Caco-2 (cell line): ENCODE results near the gene GLP2R. TPM values are rescaled to one million over a fixed set of nuclear protein-coding genes. Genes with fewer than 3 reads are reported as not detected.

Experiments
- BruUV-seq: library from RNA; stranded (reverse); fragments of 400-500 nt; replicated peaks from 2 replicates; lab custom pipeline; 2021; lab: Mats Ljungman, UMichigan
- CTCF ChIA-PET: fragments of 300-600 bp; sonication (Branson Sonifier 250); formaldehyde crosslinking; loops from one replicate; lab custom pipeline; 2022; ENCODE audit warnings: antibody characterized with exemption; lab: Charles Lee
- POLR2A ChIA-PET: fragments of 300-600 bp; sonication (Branson Sonifier 250); formaldehyde crosslinking; loops from one replicate; lab custom pipeline; 2022; ENCODE audit warnings: antibody characterized with exemption; lab: Charles Lee
- DNase-seq, 2 experiments: peaks; one replicate each; pipeline versions ENCODE4 v3.0.0 to v3.0.0-alpha.2; 2020 to 2022
- H3K27me3 ChIP-seq: replicated peaks from 2 replicates; pipeline ENCODE4 v1.6.0; 2011; ENCODE audit warnings: low read length; ENCODE audit not compliant: control insufficient read depth, insufficient read depth
- H3K36me3 ChIP-seq: 2 replicates; pipeline ENCODE4 v1.5.1; 2011; ENCODE audit warnings: low read length; ENCODE audit not compliant: control insufficient read depth, insufficient read depth
- H3K4me1 ChIP-seq: fragments of 250-450 bp; sonication (Bioruptor Pico); 2 replicates; pipeline ENCODE4 v1.5.1; 2020; ENCODE audit warnings: mild to moderate bottlenecking
- H3K4me3 ChIP-seq: 2 replicates; pipeline ENCODE4 v1.5.1; 2011; ENCODE audit warnings: low read depth, mild to moderate bottlenecking, control low read depth, low read length
- H3K9me3 ChIP-seq: fragments of 250-450 bp; sonication (Bioruptor Pico); 2 replicates; pipeline ENCODE4 v1.5.1; 2020; ENCODE audit warnings: mild to moderate bottlenecking, moderate library complexity
- H3K27ac Mint-ChIP-seq: one replicate; pipeline ENCODE4 v1.8.0; 2022; ENCODE audit warnings: mixed read lengths; ENCODE audit not compliant: unreplicated experiment
- H3K27me3 Mint-ChIP-seq: one replicate; pipeline ENCODE4 v1.8.0; 2022; ENCODE audit warnings: mixed read lengths; ENCODE audit not compliant: insufficient read depth, unreplicated experiment
- H3K36me3 Mint-ChIP-seq: one replicate; pipeline ENCODE4 v1.8.0; 2022; ENCODE audit warnings: mild to moderate bottlenecking, mixed read lengths; ENCODE audit not compliant: insufficient read depth, unreplicated experiment
- H3K4me1 Mint-ChIP-seq: one replicate; pipeline ENCODE4 v1.8.0; 2022; ENCODE audit warnings: low read depth, mixed read lengths; ENCODE audit not compliant: unreplicated experiment
- H3K4me3 Mint-ChIP-seq: one replicate; pipeline ENCODE4 v1.8.0; 2022; ENCODE audit warnings: mild to moderate bottlenecking, moderate library complexity, mixed read lengths; ENCODE audit not compliant: unreplicated experiment
- H3K9me3 Mint-ChIP-seq: one replicate; pipeline ENCODE4 v1.8.0; 2022; ENCODE audit warnings: mixed read lengths; ENCODE audit not compliant: unreplicated experiment
- CTCF ChIP-seq, 2 experiments: fragments of 200-600 bp in 1 of 2; IDR thresholded peaks; 1 replicate in 1 of 2; 2 replicates in 1 of 2; pipeline versions ENCODE4 v1.5.1 to v1.8.0; 2011 to 2022; ENCODE audit warnings: antibody characterized with exemption in 1 of 2, control low read depth in 1 of 2, inconsistent platforms in 1 of 2, low read depth in 1 of 2, low read length in 1 of 2, mild to moderate bottlenecking in 1 of 2, moderate library complexity in 1 of 2; ENCODE audit not compliant: insufficient read depth in 1 of 2, severe bottlenecking in 1 of 2, unreplicated experiment in 1 of 2
- intact Hi-C: fragments of 100-400 bp; cut with micrococcal nuclease; formaldehyde crosslinking; loops from one replicate; pipeline ENCODE4 v1.10.0; 2022; ENCODE audit not compliant: unreplicated experiment
- total RNA-seq: library from RNA; stranded (reverse); gene quantifications from 2 replicates; pipeline ENCODE4 v1.2.3, GENCODE V29; 2022

The GLP2R gene
- total RNA-seq, 1 experiment from 2014 or later, result not detected

- H3K4me1 ChIP-seq, result no peaks in the 10 kb centered on the region
- CTCF ChIA-PET, result no interaction called here
Observed at GRCh38 chr17:9843152-9844010, 17.7 kb downstream of the GLP2R start.

GRCh38 chr17:9844153-9844552 lies 18.4 kb downstream of the GLP2R start:
- Mint-ChIP-seq H3K9me3 (no peaks in the 10 kb centered on the region), H3K36me3 (no peaks in the 10 kb centered on the region), H3K27me3 (no peaks in the 10 kb centered on the region), H3K4me3 (no peak overlapping the region), H3K4me1 (no peaks in the 10 kb centered on the region), H3K27ac (no peak overlapping the region)
- POLR2A ChIA-PET, result no interaction called here
- intact Hi-C loops, result no loop called here
- no peak for DNase-seq
- Histone ChIP-seq H3K9me3 (no peaks in the 10 kb centered on the region), H3K27me3 (no peaks in the 10 kb centered on the region), H3K4me1 (no peaks in the 10 kb centered on the region), H3K4me3 (no peak overlapping the region), H3K36me3 (no peaks in the 10 kb centered on the region)
- CTCF ChIA-PET, result no interaction called here
- TF ChIP-seq CTCF (IDR thresholded peaks at IDR 0.05; ENCODE audit: insufficient read depth in 1 of 2, low read depth in 1 of 2, low read length in 1 of 2, severe bottlenecking in 1 of 2, unreplicated experiment in 1 of 2), result no peak
- BruUV-seq, result no TSS peak

More at GRCh38 chr17:9843152-9844010, 17.7 kb downstream of the GLP2R start:
- no peak for DNase-seq
- POLR2A ChIA-PET, result no interaction called here
- BruUV-seq, result no TSS peak
- Histone ChIP-seq H3K27me3 (no peaks in the 10 kb centered on the region), H3K36me3 (no peaks in the 10 kb centered on the region), H3K9me3 (no peaks in the 10 kb centered on the region), H3K4me3 (no peak overlapping the region)
- no peak for TF ChIP-seq CTCF (IDR thresholded peaks at IDR 0.05; ENCODE audit: insufficient read depth in 1 of 2, low read depth in 1 of 2, low read length in 1 of 2, severe bottlenecking in 1 of 2, unreplicated experiment in 1 of 2)
- intact Hi-C loops, result no loop called here
- peaks cover 3% of the 10 kb centered on the region for H3K27me3 Mint-ChIP-seq
- no peak overlapping the region for H3K27ac Mint-ChIP-seq
- no peaks in the 10 kb centered on the region for H3K36me3 Mint-ChIP-seq
- no peaks in the 10 kb centered on the region for H3K9me3 Mint-ChIP-seq
- no peaks in the 10 kb centered on the region for H3K4me1 Mint-ChIP-seq
- H3K4me3 Mint-ChIP-seq, result no peak overlapping the region

- TF ChIP-seq CTCF (IDR thresholded peaks at IDR 0.05; ENCODE audit: insufficient read depth in 1 of 2, low read depth in 1 of 2, low read length in 1 of 2, severe bottlenecking in 1 of 2, unreplicated experiment in 1 of 2), result no peak
- Mint-ChIP-seq H3K9me3 (no peaks in the 10 kb centered on the region), H3K36me3 (no peaks in the 10 kb centered on the region), H3K4me3 (no peak overlapping the region), H3K27me3 (no peaks in the 10 kb centered on the region), H3K4me1 (no peaks in the 10 kb centered on the region), H3K27ac (no peak overlapping the region)
- intact Hi-C loops, result no loop called here
- no peaks in the 10 kb centered on the region for H3K4me1 ChIP-seq
- ChIA-PET POLR2A (no interaction called here), CTCF (interaction anchor here (0.5 kb wide), 1 partner anchor 140 kb away, joined by 4 read pairs; no protein-coding TSS in a partner anchor)
- H3K27me3 ChIP-seq, result no peaks in the 10 kb centered on the region
- no peak for DNase-seq
- BruUV-seq, result no TSS peak
- no peaks in the 10 kb centered on the region for H3K9me3 ChIP-seq
- no peak overlapping the region for H3K4me3 ChIP-seq
- no peaks in the 10 kb centered on the region for H3K36me3 ChIP-seq
Observed at GRCh38 chr17:9845306-9845705, 19.6 kb downstream of the GLP2R start.
